Osteoblast (primary cell): ENCODE data around the gene ANXA11. TPM values are rescaled to one million over a fixed set of nuclear protein-coding genes. Genes with fewer than 3 reads are reported as not detected.

Experiments
- DNase-seq: peaks from one replicate; pipeline ENCODE4 v3.0.0; 2011; ENCODE audit warnings: low spot score, mixed read lengths; ENCODE audit not compliant: insufficient read length; ENCODE audit errors: missing footprints
- H2AFZ ChIP-seq: 2 replicates; pipeline ENCODE4 v1.6.0; 2011; ENCODE audit warnings: mild to moderate bottlenecking, low read length
- H3K27ac ChIP-seq: 2 replicates; pipeline ENCODE4 v1.5.1; 2011; ENCODE audit warnings: mild to moderate bottlenecking, low read depth, low read length, moderate library complexity
- H3K27me3 ChIP-seq: 2 replicates; pipeline ENCODE4 v1.6.0; 2012; ENCODE audit warnings: mild to moderate bottlenecking, control low read depth, inconsistent platforms, low read length, moderate library complexity; ENCODE audit not compliant: insufficient read depth
- H3K36me3 ChIP-seq: 2 replicates; pipeline ENCODE4 v1.5.1; 2011; ENCODE audit warnings: mild to moderate bottlenecking, low read length, control low read depth, moderate library complexity; ENCODE audit not compliant: insufficient read depth
- H3K4me1 ChIP-seq: 2 replicates; pipeline ENCODE4 v1.5.1; 2011; ENCODE audit warnings: mild to moderate bottlenecking, low read length, control low read depth, moderate library complexity; ENCODE audit not compliant: insufficient read depth
- H3K4me2 ChIP-seq: 2 replicates; pipeline ENCODE4 v1.6.0; 2011; ENCODE audit warnings: mild to moderate bottlenecking, low read length; ENCODE audit not compliant: insufficient read depth
- H3K4me3 ChIP-seq: fragments of 200-600 bp; sonication (generic); 3 replicates; pipeline ENCODE4 v1.5.1; 2012; ENCODE audit warnings: mild to moderate bottlenecking, low read length, inconsistent platforms; ENCODE audit not compliant: insufficient read depth
- H3K79me2 ChIP-seq: 2 replicates; pipeline ENCODE4 v1.6.0; 2012; ENCODE audit warnings: mild to moderate bottlenecking, low read length, control low read depth, inconsistent platforms; ENCODE audit not compliant: insufficient read depth
- H3K9me3 ChIP-seq: 2 replicates; pipeline ENCODE4 v1.5.1; 2011; ENCODE audit warnings: low read depth, low read length, control low read depth
- H4K20me1 ChIP-seq: 2 replicates; pipeline ENCODE4 v1.6.0; 2012; ENCODE audit warnings: mild to moderate bottlenecking, low read length, control low read depth; ENCODE audit not compliant: insufficient read depth
- CTCF ChIP-seq: IDR thresholded peaks from 2 replicates; pipeline ENCODE4 v1.5.1; 2011; ENCODE audit warnings: mild to moderate bottlenecking, low read depth, low read length, moderate library complexity; ENCODE audit errors: extremely low read depth
- total RNA-seq: library from RNA; depleted of rRNA; stranded (reverse); fragments of >200 nt; gene quantifications from 2 replicates; pipeline ENCODE4 v1.2.3, GENCODE V29; 2012

The ANXA11 gene
- total RNA-seq, 1 donor: 112 TPM

DNA sequence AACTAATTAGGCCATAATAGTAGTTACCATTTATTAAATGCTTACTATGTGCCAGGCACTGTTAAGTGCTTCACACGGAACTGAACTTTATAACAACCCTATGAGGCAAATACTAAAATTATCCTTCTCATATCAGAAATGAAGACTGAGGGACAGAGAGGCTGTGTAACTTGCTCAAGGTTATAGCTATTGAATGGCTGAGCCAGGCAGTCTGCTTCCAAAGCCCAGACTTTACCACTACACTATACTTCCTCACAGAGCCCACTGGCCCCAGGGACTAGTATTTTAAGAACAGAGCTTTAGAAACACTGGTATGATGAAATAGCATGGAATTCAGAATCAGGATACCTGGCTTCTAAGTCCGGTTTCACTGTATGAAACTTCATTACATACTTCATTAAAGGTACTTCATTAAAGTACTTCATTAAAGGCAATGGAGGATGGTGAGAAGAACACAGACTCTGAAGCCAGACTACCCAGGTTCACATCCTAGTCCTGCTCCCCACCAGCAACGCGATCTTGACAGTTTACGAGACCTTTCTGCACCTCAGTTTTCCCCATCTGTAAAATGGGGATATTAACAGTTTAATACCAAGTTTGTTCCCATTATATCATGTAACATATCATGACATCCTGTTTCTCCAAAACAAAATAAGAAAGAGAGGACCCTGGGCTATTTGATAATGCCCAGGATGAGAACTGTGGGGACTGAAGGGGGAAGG is 19.6 kb downstream of the ANXA11 start:
- H2AFZ ChIP-seq: no peak overlapping the region
- peaks cover 80% of the 10 kb centered on the region for H4K20me1 ChIP-seq
- peaks cover 17% of the 10 kb centered on the region for H3K4me1 ChIP-seq
- H3K79me2 ChIP-seq: peaks cover 98% of the 10 kb centered on the region
- no peak for TF ChIP-seq CTCF
- no peak overlapping the region for H3K4me3 ChIP-seq
- H3K27me3 ChIP-seq: no peaks in the 10 kb centered on the region
- no peaks in the 10 kb centered on the region for H3K9me3 ChIP-seq
- H3K4me2 ChIP-seq: no peak overlapping the region
- peak overlapping the region; percentile 4 for H3K27ac ChIP-seq
- peaks cover 4% of the 10 kb centered on the region for H3K36me3 ChIP-seq
- DNase-seq: no peak

- Histone ChIP-seq H3K9me3 (no peaks in the 10 kb centered on the region), H3K79me2 (peaks cover 100% of the 10 kb centered on the region), H3K36me3 (peaks cover 16% of the 10 kb centered on the region), H3K27me3 (no peaks in the 10 kb centered on the region), H3K4me2 (no peak overlapping the region), H3K4me1 (peaks cover 17% of the 10 kb centered on the region), H4K20me1 (peaks cover 81% of the 10 kb centered on the region), H3K4me3 (no peak overlapping the region), H3K27ac (no peak overlapping the region), H2AFZ (no peak overlapping the region)
- no peak for TF ChIP-seq CTCF
- DNase-seq: no peak
Measured at GRCh38 chr10:80184291-80184690, 21.0 kb downstream of the ANXA11 start.

DNA sequence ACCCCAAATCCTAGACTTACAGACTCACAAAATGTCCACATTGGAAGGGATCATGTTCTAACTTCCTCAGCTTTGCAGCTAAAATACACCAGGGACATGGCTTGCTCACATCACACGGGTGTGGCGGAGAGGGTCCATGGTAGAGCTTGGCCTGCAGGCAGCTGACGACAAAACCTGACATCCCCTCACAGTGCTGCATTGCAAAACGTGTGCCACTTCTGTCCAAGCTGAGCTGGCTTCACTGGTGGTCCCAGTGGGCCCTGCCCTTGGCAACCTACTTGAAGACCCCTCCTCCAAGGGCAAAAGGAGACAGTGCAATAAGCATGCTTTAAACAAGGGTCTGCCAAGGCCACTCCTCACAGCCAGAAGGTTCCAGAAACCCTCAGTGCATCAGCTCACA is 21.9 kb downstream of the ANXA11 start:
- TF ChIP-seq CTCF: no peak
- no peak overlapping the region for H3K4me3 ChIP-seq
- H3K27ac ChIP-seq: no peak overlapping the region
- H3K4me1 ChIP-seq: peaks cover 17% of the 10 kb centered on the region
- no peak overlapping the region for H2AFZ ChIP-seq
- peaks cover 16% of the 10 kb centered on the region for H3K36me3 ChIP-seq
- no peaks in the 10 kb centered on the region for H3K27me3 ChIP-seq
- H3K4me2 ChIP-seq: no peak overlapping the region
- peaks cover 81% of the 10 kb centered on the region for H4K20me1 ChIP-seq
- H3K9me3 ChIP-seq: no peaks in the 10 kb centered on the region
- DNase-seq: no peak
- peaks cover 100% of the 10 kb centered on the region for H3K79me2 ChIP-seq

DNA sequence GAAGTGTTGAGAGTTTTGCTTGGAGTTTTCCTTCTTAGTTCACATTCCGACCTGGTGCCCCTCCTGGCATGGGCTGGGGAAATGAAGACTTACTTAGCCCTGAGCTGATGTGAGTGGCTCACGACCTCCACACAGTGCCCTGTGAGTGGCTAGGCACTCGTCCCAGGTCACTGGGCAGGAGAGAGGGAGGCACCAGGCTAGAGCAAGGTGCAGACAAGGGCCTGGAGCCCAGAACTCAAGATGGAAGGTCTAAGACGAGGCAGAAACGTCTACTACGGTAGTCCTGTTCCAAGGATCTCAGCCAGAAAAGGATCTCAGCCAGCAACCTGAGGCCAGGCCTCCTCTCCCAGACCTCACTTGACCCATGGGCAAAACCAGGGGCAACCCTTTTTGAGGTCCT is 22.4 kb downstream of the ANXA11 start:
- Histone ChIP-seq H4K20me1 (peaks cover 81% of the 10 kb centered on the region), H3K36me3 (peaks cover 16% of the 10 kb centered on the region), H3K4me1 (peaks cover 18% of the 10 kb centered on the region), H3K4me3 (no peak overlapping the region), H3K9me3 (no peaks in the 10 kb centered on the region), H2AFZ (no peak overlapping the region), H3K27me3 (no peaks in the 10 kb centered on the region), H3K79me2 (peaks cover 100% of the 10 kb centered on the region), H3K27ac (no peak overlapping the region), H3K4me2 (no peak overlapping the region)
- TF ChIP-seq CTCF: no peak
- DNase-seq: no peak
